HepG2 (cell line): ENCODE data around the gene ZNF444. TPM values are rescaled to one million over a fixed set of nuclear protein-coding genes. Genes with fewer than 3 reads are reported as not detected.
A peak's percentile ranks its signal among the peaks of the same experiment; 100 is the strongest.

Experiments used
- KLF13 ChIP-seq: sonication (generic); formaldehyde crosslinking; IDR thresholded peaks from 2 replicates; pipeline ENCODE4 v1.4.0; 2020; ENCODE audit warnings: mild to moderate bottlenecking, missing genetic modification reagents
- LCORL ChIP-seq, 2 experiments: fragments of 450-650 bp in 1 of 2; sonication (generic) in 1 of 2; formaldehyde crosslinking in 1 of 2; IDR thresholded peaks; 2 replicates each; pipeline versions ENCODE4 v1.5.0 to v1.6.1; 2017 to 2020; ENCODE audit warnings: antibody characterized with exemption in 1 of 2, missing genetic modification reagents in 1 of 2
- MAFF ChIP-seq: IDR thresholded peaks from 2 replicates; pipeline ENCODE4 v1.6.1; 2011; ENCODE audit warnings: low read depth, low read length, improper control_type of control experiment
- MED8 ChIP-seq: sonication (generic); formaldehyde crosslinking; IDR thresholded peaks from 2 replicates; pipeline ENCODE4 v1.8.1; 2023; ENCODE audit warnings: mild to moderate bottlenecking, missing genetic modification reagents; ENCODE audit not compliant: insufficient replicate concordance
- NAIF1 ChIP-seq: sonication (generic); formaldehyde crosslinking; IDR thresholded peaks from 2 replicates; pipeline ENCODE4 v1.5.0; 2020; ENCODE audit warnings: mild to moderate bottlenecking, missing genetic modification reagents, borderline replicate concordance
- RFX5 ChIP-seq: IDR thresholded peaks from 2 replicates; pipeline ENCODE4 v1.6.1; 2011; ENCODE audit warnings: low read depth, low read length, improper control_type of control experiment
- SIX1 ChIP-seq: sonication (generic); formaldehyde crosslinking; IDR thresholded peaks from 2 replicates; pipeline ENCODE4 v1.4.0; 2020; ENCODE audit warnings: missing genetic modification reagents, borderline replicate concordance
- SRSF1 ChIP-seq: fragments of 200-400 bp; formaldehyde crosslinking; optimal IDR thresholded peaks from 2 replicates; pipeline ENCODE3; 2017; ENCODE audit warnings: mild to moderate bottlenecking, low read depth, low read length, moderate library complexity
- ZFAT ChIP-seq: sonication (generic); formaldehyde crosslinking; conservative IDR thresholded peaks from 2 replicates; pipeline ENCODE4 v1.8.1; 2023; ENCODE audit warnings: missing genetic modification reagents, inconsistent platforms
- ZNF138 ChIP-seq: sonication (generic); formaldehyde crosslinking; IDR thresholded peaks from 2 replicates; pipeline ENCODE4 v1.5.0; 2020; ENCODE audit warnings: mild to moderate bottlenecking, low read depth, missing genetic modification reagents
- ZNF496 ChIP-seq: sonication (generic); formaldehyde crosslinking; IDR thresholded peaks from 2 replicates; pipeline ENCODE4 v1.8.1; 2023; ENCODE audit warnings: mild to moderate bottlenecking, moderate library complexity, missing genetic modification reagents; ENCODE audit not compliant: insufficient replicate concordance
- ZNF558 ChIP-seq: sonication (generic); formaldehyde crosslinking; IDR thresholded peaks from 2 replicates; pipeline ENCODE4 v1.9.0; 2022; ENCODE audit warnings: mild to moderate bottlenecking, missing genetic modification reagents, borderline replicate concordance
- ZNF703 ChIP-seq: sonication (generic); formaldehyde crosslinking; IDR thresholded peaks from 2 replicates; pipeline ENCODE4 v1.5.1; 2020; ENCODE audit warnings: missing genetic modification reagents, mild to moderate bottlenecking, moderate library complexity, borderline replicate concordance
- polyA plus RNA-seq, 8 experiments: library from polyadenylated mRNA; depleted of rRNA in 3 of 8; stranded (reverse) in 7 of 8; unstranded in 1 of 8; fragments of >200 nt; fragmentation: Illumina TruSeq in 4 of 8; extraction: Trizol in 4 of 8; gene quantifications; 2 replicates each; pipeline versions ENCODE4 v1.2.1 to v1.2.3, GENCODE V29; 2011 to 2016; ENCODE audit warnings: low read depth in 4 of 8, missing spikeins in 1 of 8, mixed read lengths in 1 of 8; ENCODE audit not compliant: insufficient read depth in 1 of 8
- total RNA-seq, 5 experiments: library from RNA; depleted of rRNA; stranded (reverse); fragments of >200 nt; fragmentation: Illumina TruSeq; extraction: Trizol; gene quantifications; 2 replicates each; pipeline ENCODE4 v1.2.3, GENCODE V29; 2016; ENCODE audit warnings: low read depth in 1 of 5
- TF ChIP-seq, protein P1 (sequence below): sonication (generic); formaldehyde crosslinking; IDR thresholded peaks from 2 replicates; pipeline ENCODE4 v1.4.0; 2020; ENCODE audit warnings: mild to moderate bottlenecking, missing genetic modification reagents, borderline replicate concordance
- TF ChIP-seq, protein P2 (sequence below): sonication (generic); formaldehyde crosslinking; IDR thresholded peaks from 2 replicates; pipeline ENCODE4 v1.5.0; 2020; ENCODE audit warnings: missing genetic modification reagents
- TF ChIP-seq, protein P3 (sequence below): sonication (generic); formaldehyde crosslinking; conservative IDR thresholded peaks from 2 replicates; pipeline ENCODE4 v1.8.0; 2022; ENCODE audit warnings: low read depth, missing genetic modification reagents
- TF ChIP-seq, protein P4 (sequence below): sonication (generic); formaldehyde crosslinking; IDR thresholded peaks from 2 replicates; pipeline ENCODE4 v1.8.1; 2023; ENCODE audit warnings: mild to moderate bottlenecking, inconsistent platforms, moderate library complexity, missing genetic modification reagents, borderline replicate concordance

The ZNF444 gene
- total and polyA plus RNA-seq, 2 of the 13 experiments (the other 11 are each of a cell fraction or from before 2014, with no cell fraction given) = 27.4 to 30.3 TPM

DNA sequence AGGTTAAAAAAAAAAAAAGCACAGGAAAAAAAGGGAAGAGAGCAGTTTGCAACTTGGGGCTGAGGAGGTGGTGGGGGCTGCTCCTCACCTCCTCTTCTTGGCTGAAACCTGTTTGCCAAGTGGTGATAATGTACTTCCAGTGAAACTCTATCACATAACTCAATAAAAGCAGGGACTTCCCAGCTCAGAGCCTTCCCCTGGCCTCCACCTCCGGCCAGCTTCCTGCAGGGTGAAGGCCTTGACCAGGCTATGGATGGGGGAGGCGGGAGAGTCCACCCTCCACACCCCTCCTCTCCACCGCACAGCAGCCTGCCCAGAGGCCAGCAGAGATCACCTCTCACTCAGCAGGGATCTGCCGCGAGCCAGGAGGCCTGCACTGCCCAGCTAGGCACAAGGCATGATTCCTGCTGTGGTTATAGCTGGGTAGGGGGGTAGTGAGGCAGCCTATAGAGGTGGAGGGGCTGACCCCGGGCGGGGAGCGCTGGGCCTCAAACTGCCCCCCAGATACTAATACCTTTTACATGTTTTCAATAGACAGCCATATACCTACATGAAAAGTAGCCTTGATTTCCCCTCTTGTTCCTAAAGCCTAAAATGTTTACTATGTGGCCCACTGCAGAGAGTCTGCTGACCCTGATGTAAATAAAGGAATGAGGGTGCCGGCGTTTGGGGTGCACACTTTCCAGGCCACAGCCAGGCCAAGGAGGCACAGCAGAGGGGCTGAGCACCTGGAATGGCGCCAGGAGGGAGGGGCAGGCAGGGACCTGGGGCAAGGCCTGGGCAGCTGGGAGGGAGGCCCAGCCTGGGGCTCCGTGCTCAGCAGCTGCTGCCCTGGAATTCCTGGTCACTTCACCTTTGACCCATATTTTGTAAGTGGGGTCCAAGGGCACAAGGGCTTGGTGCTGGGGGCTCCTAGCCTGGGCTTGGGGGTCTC lies 30.3 kb upstream of the ZNF444 start (continued):
- TF ChIP-seq, protein P1, sequence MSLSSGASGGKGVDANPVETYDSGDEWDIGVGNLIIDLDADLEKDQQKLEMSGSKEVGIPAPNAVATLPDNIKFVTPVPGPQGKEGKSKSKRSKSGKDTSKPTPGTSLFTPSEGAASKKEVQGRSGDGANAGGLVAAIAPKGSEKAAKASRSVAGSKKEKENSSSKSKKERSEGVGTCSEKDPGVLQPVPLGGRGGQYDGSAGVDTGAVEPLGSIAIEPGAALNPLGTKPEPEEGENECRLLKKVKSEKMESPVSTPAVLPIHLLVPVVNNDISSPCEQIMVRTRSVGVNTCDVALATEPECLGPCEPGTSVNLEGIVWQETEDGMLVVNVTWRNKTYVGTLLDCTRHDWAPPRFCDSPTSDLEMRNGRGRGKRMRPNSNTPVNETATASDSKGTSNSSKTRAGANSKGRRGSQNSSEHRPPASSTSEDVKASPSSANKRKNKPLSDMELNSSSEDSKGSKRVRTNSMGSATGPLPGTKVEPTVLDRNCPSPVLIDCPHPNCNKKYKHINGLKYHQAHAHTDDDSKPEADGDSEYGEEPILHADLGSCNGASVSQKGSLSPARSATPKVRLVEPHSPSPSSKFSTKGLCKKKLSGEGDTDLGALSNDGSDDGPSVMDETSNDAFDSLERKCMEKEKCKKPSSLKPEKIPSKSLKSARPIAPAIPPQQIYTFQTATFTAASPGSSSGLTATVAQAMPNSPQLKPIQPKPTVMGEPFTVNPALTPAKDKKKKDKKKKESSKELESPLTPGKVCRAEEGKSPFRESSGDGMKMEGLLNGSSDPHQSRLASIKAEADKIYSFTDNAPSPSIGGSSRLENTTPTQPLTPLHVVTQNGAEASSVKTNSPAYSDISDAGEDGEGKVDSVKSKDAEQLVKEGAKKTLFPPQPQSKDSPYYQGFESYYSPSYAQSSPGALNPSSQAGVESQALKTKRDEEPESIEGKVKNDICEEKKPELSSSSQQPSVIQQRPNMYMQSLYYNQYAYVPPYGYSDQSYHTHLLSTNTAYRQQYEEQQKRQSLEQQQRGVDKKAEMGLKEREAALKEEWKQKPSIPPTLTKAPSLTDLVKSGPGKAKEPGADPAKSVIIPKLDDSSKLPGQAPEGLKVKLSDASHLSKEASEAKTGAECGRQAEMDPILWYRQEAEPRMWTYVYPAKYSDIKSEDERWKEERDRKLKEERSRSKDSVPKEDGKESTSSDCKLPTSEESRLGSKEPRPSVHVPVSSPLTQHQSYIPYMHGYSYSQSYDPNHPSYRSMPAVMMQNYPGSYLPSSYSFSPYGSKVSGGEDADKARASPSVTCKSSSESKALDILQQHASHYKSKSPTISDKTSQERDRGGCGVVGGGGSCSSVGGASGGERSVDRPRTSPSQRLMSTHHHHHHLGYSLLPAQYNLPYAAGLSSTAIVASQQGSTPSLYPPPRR (CRISPR knock-in tag) = peak; percentile 50; the same call in 1 of the 2 replicates
- TF ChIP-seq ZNF558 (CRISPR knock-in tag) (no peak), ZNF496 (no peak), MAFF (no peak), SIX1 (peak; percentile 58; the same call in 1 of the 2 replicates), NAIF1 (CRISPR knock-in tag) (no peak), SRSF1 (no peak), ZNF138 (CRISPR knock-in tag) (no peak), RFX5 (no peak), ZNF703 (CRISPR knock-in tag) (0 out of 2 replicates have a peak, but pooled peaks have one; percentile 20), LCORL (IDR thresholded peaks at IDR 0.05) (no peak), LCORL (CRISPR knock-in tag; IDR thresholded peaks at IDR 0.05) (peak; percentile 55), KLF13 (CRISPR knock-in tag) (no peak), ZFAT (CRISPR knock-in tag) (no peak), MED8 (no peak)
- TF ChIP-seq, protein P2, sequence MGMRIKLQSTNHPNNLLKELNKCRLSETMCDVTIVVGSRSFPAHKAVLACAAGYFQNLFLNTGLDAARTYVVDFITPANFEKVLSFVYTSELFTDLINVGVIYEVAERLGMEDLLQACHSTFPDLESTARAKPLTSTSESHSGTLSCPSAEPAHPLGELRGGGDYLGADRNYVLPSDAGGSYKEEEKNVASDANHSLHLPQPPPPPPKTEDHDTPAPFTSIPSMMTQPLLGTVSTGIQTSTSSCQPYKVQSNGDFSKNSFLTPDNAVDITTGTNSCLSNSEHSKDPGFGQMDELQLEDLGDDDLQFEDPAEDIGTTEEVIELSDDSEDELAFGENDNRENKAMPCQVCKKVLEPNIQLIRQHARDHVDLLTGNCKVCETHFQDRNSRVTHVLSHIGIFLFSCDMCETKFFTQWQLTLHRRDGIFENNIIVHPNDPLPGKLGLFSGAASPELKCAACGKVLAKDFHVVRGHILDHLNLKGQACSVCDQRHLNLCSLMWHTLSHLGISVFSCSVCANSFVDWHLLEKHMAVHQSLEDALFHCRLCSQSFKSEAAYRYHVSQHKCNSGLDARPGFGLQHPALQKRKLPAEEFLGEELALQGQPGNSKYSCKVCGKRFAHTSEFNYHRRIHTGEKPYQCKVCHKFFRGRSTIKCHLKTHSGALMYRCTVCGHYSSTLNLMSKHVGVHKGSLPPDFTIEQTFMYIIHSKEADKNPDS = no peak
- TF ChIP-seq, protein P3, sequence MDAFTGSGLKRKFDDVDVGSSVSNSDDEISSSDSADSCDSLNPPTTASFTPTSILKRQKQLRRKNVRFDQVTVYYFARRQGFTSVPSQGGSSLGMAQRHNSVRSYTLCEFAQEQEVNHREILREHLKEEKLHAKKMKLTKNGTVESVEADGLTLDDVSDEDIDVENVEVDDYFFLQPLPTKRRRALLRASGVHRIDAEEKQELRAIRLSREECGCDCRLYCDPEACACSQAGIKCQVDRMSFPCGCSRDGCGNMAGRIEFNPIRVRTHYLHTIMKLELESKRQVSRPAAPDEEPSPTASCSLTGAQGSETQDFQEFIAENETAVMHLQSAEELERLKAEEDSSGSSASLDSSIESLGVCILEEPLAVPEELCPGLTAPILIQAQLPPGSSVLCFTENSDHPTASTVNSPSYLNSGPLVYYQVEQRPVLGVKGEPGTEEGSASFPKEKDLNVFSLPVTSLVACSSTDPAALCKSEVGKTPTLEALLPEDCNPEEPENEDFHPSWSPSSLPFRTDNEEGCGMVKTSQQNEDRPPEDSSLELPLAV (CRISPR knock-in tag) = no peak
- TF ChIP-seq, protein P4, sequence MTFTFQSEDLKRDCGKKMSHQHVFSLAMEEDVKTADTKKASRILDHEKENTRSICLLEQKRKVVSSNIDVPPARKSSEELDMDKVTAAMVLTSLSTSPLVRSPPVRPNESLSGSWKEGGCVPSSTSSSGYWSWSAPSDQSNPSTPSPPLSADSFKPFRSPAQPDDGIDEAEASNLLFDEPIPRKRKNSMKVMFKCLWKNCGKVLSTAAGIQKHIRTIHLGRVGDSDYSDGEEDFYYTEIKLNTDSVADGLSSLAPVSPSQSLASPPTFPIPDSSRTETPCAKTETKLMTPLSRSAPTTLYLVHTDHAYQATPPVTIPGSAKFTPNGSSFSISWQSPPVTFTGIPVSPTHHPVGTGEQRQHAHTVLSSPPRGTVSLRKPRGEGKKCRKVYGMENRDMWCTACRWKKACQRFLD = no peak
